Common myeloid progenitor, CD34-positive (primary cell): ENCODE data around the gene CDH12.
"Not testable (repeated sequence)": the region's sequence is repeated elsewhere in the genome, so short reads cannot be mapped to it uniquely, and the experiment has no call there.

Experiments used
- CTCF ChIA-PET: fragments of 350-600 bp; sonication (Branson Sonifier 250); formaldehyde crosslinking; loops from one replicate; lab custom pipeline; 2021; ENCODE audit warnings: antibody characterized with exemption; lab: Charles Lee
- POLR2A ChIA-PET: fragments of 350-600 bp; sonication (Branson Sonifier 250); formaldehyde crosslinking; loops from one replicate; lab custom pipeline; 2021; ENCODE audit warnings: antibody characterized with exemption; lab: Charles Lee
- DNase-seq, 3 donors: peaks; one replicate each; pipeline versions ENCODE4 v3.0.0 to v3.0.0-alpha.2; 2013
- H3K27ac ChIP-seq, 2 experiments: 1 replicate in 1 of 2; 2 replicates in 1 of 2; pipeline ENCODE4 v1.7.0; 2013; ENCODE audit warnings: inconsistent platforms in 2 of 2, low read length in 2 of 2, mild to moderate bottlenecking in 2 of 2, low read depth in 1 of 2, moderate library complexity in 1 of 2; ENCODE audit not compliant: severe bottlenecking in 2 of 2, insufficient read depth in 1 of 2, poor library complexity in 1 of 2
- H3K27me3 ChIP-seq, 5 experiments: replicated peaks in 2 of 5; 1 replicate in 3 of 5; 2 replicates in 2 of 5; pipeline versions ENCODE4 v1.6.1 to v1.7.0; 2013; ENCODE audit warnings: low read length in 4 of 5, mild to moderate bottlenecking in 2 of 5, moderate library complexity in 2 of 5, inconsistent platforms in 1 of 5; ENCODE audit not compliant: insufficient read depth in 5 of 5, control insufficient read depth in 4 of 5
- H3K36me3 ChIP-seq, 4 experiments: 1 replicate in 2 of 4; 2 replicates in 2 of 4; pipeline versions ENCODE4 v1.6.1 to v1.7.0; 2013; ENCODE audit warnings: low read length in 3 of 4, control low read depth in 1 of 4, mild to moderate bottlenecking in 1 of 4; ENCODE audit not compliant: control insufficient read depth in 4 of 4, insufficient read depth in 4 of 4
- H3K4me1 ChIP-seq, 4 experiments: 1 replicate in 3 of 4; 2 replicates in 1 of 4; pipeline versions ENCODE4 v1.6.1 to v1.7.1; 2013; ENCODE audit warnings: low read length in 3 of 4, mild to moderate bottlenecking in 3 of 4, control low read depth in 1 of 4, inconsistent platforms in 1 of 4, moderate library complexity in 1 of 4; ENCODE audit not compliant: control insufficient read depth in 4 of 4, insufficient read depth in 4 of 4; ENCODE audit errors: control extremely low read depth in 1 of 4
- H3K4me3 ChIP-seq, 7 experiments: 1 replicate in 4 of 7; 2 replicates in 3 of 7; pipeline versions ENCODE4 v1.5.1 to v1.7.0; 2013; ENCODE audit warnings: mild to moderate bottlenecking in 7 of 7, low read length in 6 of 7, moderate library complexity in 6 of 7, inconsistent platforms in 2 of 7, low read depth in 2 of 7, control low read depth in 1 of 7; ENCODE audit not compliant: insufficient read depth in 4 of 7, control insufficient read depth in 1 of 7; ENCODE audit errors: extremely low read depth in 1 of 7
- H3K9me3 ChIP-seq, 5 experiments: 1 replicate in 4 of 5; 2 replicates in 1 of 5; pipeline versions ENCODE4 v1.6.1 to v1.7.1; 2013; ENCODE audit warnings: low read length in 4 of 5, mild to moderate bottlenecking in 2 of 5, inconsistent platforms in 1 of 5, low read depth in 1 of 5, moderate library complexity in 1 of 5; ENCODE audit not compliant: control insufficient read depth in 4 of 5, insufficient read depth in 2 of 5; ENCODE audit errors: control extremely low read depth in 1 of 5
- whole genome bisulfite sequencing: methylation state at CpG from one replicate; pipeline ENCODE4 v1.1.5; 2013; ENCODE audit not compliant: insufficient coverage; 5-methylcytosine and 5-hydroxymethylcytosine counted together

The CDH12 gene

GRCh38 chr5:22542340-22542739 lies 310.8 kb downstream of the CDH12 start:
- 88% methylated on average over 1 of the region's 1 CpG for WGBS
- Histone ChIP-seq H3K27me3 (no peaks in the 10 kb centered on the region), H3K27ac (no peak overlapping the region), H3K4me3 (no peak overlapping the region), H3K4me1 (no peaks in the 10 kb centered on the region), H3K9me3 (no peaks in the 10 kb centered on the region), H3K36me3 (no peaks in the 10 kb centered on the region)
- POLR2A ChIA-PET = no interaction called here
- DNase-seq = no peak
- CTCF ChIA-PET = no interaction called here

GRCh38 chr5:22541037-22541436 lies 312.1 kb downstream of the CDH12 start:
- POLR2A ChIA-PET = no interaction called here
- CTCF ChIA-PET = no interaction called here
- H3K4me3 ChIP-seq = no peak overlapping the region
- H3K36me3 ChIP-seq = no peaks in the 10 kb centered on the region
- no peaks in the 10 kb centered on the region for H3K9me3 ChIP-seq
- no peak for DNase-seq
- H3K27ac ChIP-seq = no peak overlapping the region
- H3K4me1 ChIP-seq = no peaks in the 10 kb centered on the region
- WGBS = no CpG with 5 or more reads among the region's 1 CpG
- H3K27me3 ChIP-seq = no peaks in the 10 kb centered on the region

- Histone ChIP-seq H3K36me3 (no peaks in the 10 kb centered on the region), H3K27me3 (no peaks in the 10 kb centered on the region), H3K4me1 (no peaks in the 10 kb centered on the region), H3K27ac (no peak overlapping the region), H3K4me3 (no peak overlapping the region), H3K9me3 (no peaks in the 10 kb centered on the region)
- POLR2A ChIA-PET = no interaction called here
- CTCF ChIA-PET = no interaction called here
- no peak for DNase-seq
- 100% methylated on average over 1 of the region's 1 CpG for WGBS
These were observed 313.4 kb downstream of the CDH12 start for GRCh38 chr5:22539762-22540161.

- CTCF ChIA-PET = no interaction called here
- H3K27me3 ChIP-seq = no peaks in the 10 kb centered on the region
- no peak overlapping the region for H3K27ac ChIP-seq
- no peak overlapping the region for H3K4me3 ChIP-seq
- 73% methylated on average over 2 of the region's 4 CpGs for WGBS
- H3K4me1 ChIP-seq = no peaks in the 10 kb centered on the region
- POLR2A ChIA-PET = no interaction called here
- no peaks in the 10 kb centered on the region for H3K9me3 ChIP-seq
- no peak for DNase-seq
- H3K36me3 ChIP-seq = no peaks in the 10 kb centered on the region
These were observed 321.2 kb downstream of the CDH12 start for GRCh38 chr5:22531986-22532385.

DNA sequence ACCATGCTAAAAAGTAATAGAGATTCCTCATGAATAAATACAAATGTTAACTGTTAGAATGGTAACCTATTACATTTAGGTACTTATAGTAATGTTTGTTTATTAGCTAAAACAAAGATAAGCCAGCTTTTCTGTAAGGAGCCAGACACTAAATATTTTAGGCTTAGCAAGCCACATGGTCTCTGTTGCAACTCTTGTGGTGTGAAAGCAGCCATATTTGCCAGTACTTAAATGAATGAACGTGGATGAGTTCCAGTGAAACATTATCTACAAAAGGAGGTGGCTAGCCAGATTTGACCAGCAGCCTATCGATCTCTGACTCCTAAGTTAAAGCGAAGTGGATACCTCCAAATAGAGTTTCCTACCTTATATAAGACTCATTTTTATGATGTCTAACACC lies 331.6 kb downstream of the CDH12 start:
- no peak overlapping the region for H3K4me3 ChIP-seq
- WGBS = no CpG with 5 or more reads among the region's 3 CpGs
- DNase-seq = no peak
- ChIA-PET POLR2A (no interaction called here), CTCF (no interaction called here)
- H3K9me3 ChIP-seq = no peaks in the 10 kb centered on the region
- H3K4me1 ChIP-seq = no peaks in the 10 kb centered on the region
- H3K27ac ChIP-seq = no peak overlapping the region
- H3K36me3 ChIP-seq = no peaks in the 10 kb centered on the region
- H3K27me3 ChIP-seq = no peaks in the 10 kb centered on the region

GRCh38 chr5:22516497-22516896 lies 336.6 kb downstream of the CDH12 start:
- H3K4me1 ChIP-seq, H3K27me3 ChIP-seq, H3K9me3 ChIP-seq, H3K27ac ChIP-seq, CTCF ChIA-PET, POLR2A ChIA-PET, H3K4me3 ChIP-seq, DNase-seq, H3K36me3 ChIP-seq: not testable (repeated sequence)
- WGBS = 100% methylated on average over 2 of the region's 7 CpGs

GRCh38 chr5:22514231-22514630 lies 338.9 kb downstream of the CDH12 start:
- H3K36me3 ChIP-seq = no peaks in the 10 kb centered on the region
- no peaks in the 10 kb centered on the region for H3K9me3 ChIP-seq
- H3K4me1 ChIP-seq = no peaks in the 10 kb centered on the region
- H3K27me3 ChIP-seq = no peaks in the 10 kb centered on the region
- CTCF ChIA-PET = no interaction called here
- H3K4me3 ChIP-seq = no peak overlapping the region
- no peak overlapping the region for H3K27ac ChIP-seq
- POLR2A ChIA-PET = no interaction called here
- DNase-seq = no peak
